HEK293 (cell line): ENCODE data around the gene MIA3.

Experiments
- CTCF ChIA-PET: fragments of 350-600 bp; formaldehyde crosslinking; extraction: SDS; loops from one replicate; lab custom pipeline; 2021; ENCODE audit warnings: antibody characterized with exemption; lab: Yijun Ruan, JAX
- POLR2A ChIA-PET: fragments of 300-600 bp; formaldehyde crosslinking; extraction: SDS; loops from one replicate; lab custom pipeline; 2020; ENCODE audit warnings: antibody characterized with exemption, inconsistent platforms; lab: Yijun Ruan, JAX
- H3K27ac ChIP-seq: fragments of 200-500 bp; sonication (Bioruptor generic); 2 replicates; pipeline ENCODE4 v1.5.1; 2014; ENCODE audit warnings: low read depth, low read length, control low read depth, inconsistent platforms; ENCODE audit errors: extremely low read depth
- H3K36me3 ChIP-seq, 2 experiments: fragments of 200-500 bp in 1 of 2; sonication (Bioruptor generic) in 1 of 2; 1 replicate in 1 of 2; 2 replicates in 1 of 2; pipeline ENCODE4 v1.5.1; 2014 to 2017; ENCODE audit warnings: inconsistent platforms in 2 of 2, low read length in 2 of 2; ENCODE audit not compliant: control insufficient read depth in 2 of 2, insufficient read depth in 1 of 2
- H3K4me1 ChIP-seq: fragments of 200-500 bp; sonication (Bioruptor generic); 2 replicates; pipeline ENCODE4 v1.5.1; 2014; ENCODE audit warnings: mild to moderate bottlenecking, low read length, inconsistent platforms; ENCODE audit not compliant: control insufficient read depth, insufficient read depth
- H3K4me3 ChIP-seq: 2 replicates; pipeline ENCODE4 v1.5.1; 2011; ENCODE audit warnings: low read depth, mild to moderate bottlenecking, control low read depth, low read length, moderate library complexity
- H3K9me3 ChIP-seq: fragments of 200-500 bp; sonication (Bioruptor generic); 2 replicates; pipeline ENCODE4 v1.5.1; 2014; ENCODE audit warnings: low read depth, low read length, inconsistent platforms; ENCODE audit not compliant: control insufficient read depth, insufficient read depth
- BCL11B ChIP-seq: fragments of 450-650 bp; formaldehyde crosslinking; IDR thresholded peaks from 2 replicates; pipeline ENCODE4 v1.5.1; 2016; ENCODE audit warnings: low read depth, missing biosample characterization, missing genetic modification characterization
- BCL6B ChIP-seq: fragments of 450-650 bp; formaldehyde crosslinking; IDR thresholded peaks from 2 replicates; pipeline ENCODE4 v1.5.1; 2017; ENCODE audit warnings: missing biosample characterization, missing genetic modification characterization
- OSR2 ChIP-seq: fragments of 450-650 bp; formaldehyde crosslinking; IDR thresholded peaks from 2 replicates; pipeline ENCODE4 v1.5.1; 2016; ENCODE audit warnings: missing biosample characterization, missing genetic modification characterization
- OVOL3 ChIP-seq: fragments of 450-650 bp; formaldehyde crosslinking; IDR thresholded peaks from 2 replicates; pipeline ENCODE4 v1.5.1; 2016; ENCODE audit warnings: missing biosample characterization, missing genetic modification characterization
- SP2 ChIP-seq: fragments of 450-650 bp; formaldehyde crosslinking; IDR thresholded peaks from 2 replicates; pipeline ENCODE4 v1.5.1; 2016; ENCODE audit warnings: missing biosample characterization, missing genetic modification characterization
- TRIM28 ChIP-seq: IDR thresholded peaks from 2 replicates; pipeline ENCODE4 v1.6.1; 2011; ENCODE audit warnings: low read length, control low read depth, borderline replicate concordance
- ZBTB17 ChIP-seq: fragments of 450-650 bp; formaldehyde crosslinking; IDR thresholded peaks from 2 replicates; pipeline ENCODE4 v1.5.1; 2016; ENCODE audit warnings: missing biosample characterization, missing genetic modification characterization
- ZNF133 ChIP-seq: fragments of 450-650 bp; formaldehyde crosslinking; IDR thresholded peaks from 2 replicates; pipeline ENCODE4 v1.5.1; 2016; ENCODE audit warnings: missing biosample characterization, missing genetic modification characterization
- ZNF169 ChIP-seq: fragments of 450-650 bp; formaldehyde crosslinking; IDR thresholded peaks from 2 replicates; pipeline ENCODE4 v1.5.1; 2016; ENCODE audit warnings: missing biosample characterization, missing genetic modification characterization
- ZNF202 ChIP-seq: fragments of 450-650 bp; formaldehyde crosslinking; IDR thresholded peaks from 2 replicates; pipeline ENCODE4 v1.5.1; 2016; ENCODE audit warnings: missing biosample characterization, missing genetic modification characterization, borderline replicate concordance
- ZNF221 ChIP-seq: fragments of 450-650 bp; formaldehyde crosslinking; IDR thresholded peaks from 2 replicates; pipeline ENCODE4 v1.5.1; 2017; ENCODE audit warnings: missing biosample characterization, missing genetic modification characterization, borderline replicate concordance
- ZNF24 ChIP-seq: fragments of 450-650 bp; formaldehyde crosslinking; IDR thresholded peaks from 2 replicates; pipeline ENCODE4 v1.5.1; 2016; ENCODE audit warnings: missing biosample characterization, missing genetic modification characterization
- ZNF341 ChIP-seq: fragments of 450-650 bp; formaldehyde crosslinking; IDR thresholded peaks from 2 replicates; pipeline ENCODE4; 2016; ENCODE audit warnings: low read depth, missing biosample characterization, missing genetic modification characterization
- ZNF596 ChIP-seq: fragments of 450-650 bp; IDR thresholded peaks from 2 replicates; pipeline ENCODE4 v1.5.0; 2018; ENCODE audit warnings: missing biosample characterization, mild to moderate bottlenecking, missing genetic modification characterization, moderate library complexity
- ZNF639 ChIP-seq: fragments of 450-650 bp; formaldehyde crosslinking; IDR thresholded peaks from 2 replicates; pipeline ENCODE4 v1.5.1; 2016; ENCODE audit warnings: missing biosample characterization, missing genetic modification characterization
- ZNF654 ChIP-seq: fragments of 450-650 bp; formaldehyde crosslinking; IDR thresholded peaks from 2 replicates; pipeline ENCODE4 v1.5.1; 2016; ENCODE audit warnings: low read depth, missing biosample characterization, missing genetic modification characterization
- ZNF670 ChIP-seq: fragments of 450-650 bp; formaldehyde crosslinking; IDR thresholded peaks from 2 replicates; pipeline ENCODE4 v1.5.1; 2016; ENCODE audit warnings: missing biosample characterization, missing genetic modification characterization, low read depth
- ZNF777 ChIP-seq: fragments of 450-650 bp; formaldehyde crosslinking; IDR thresholded peaks from 2 replicates; pipeline ENCODE4 v1.5.1; 2017; ENCODE audit warnings: missing biosample characterization, missing genetic modification characterization, borderline replicate concordance
- ZNF785 ChIP-seq: fragments of 450-650 bp; formaldehyde crosslinking; IDR thresholded peaks from 2 replicates; pipeline ENCODE4 v1.5.1; 2016; ENCODE audit warnings: missing biosample characterization, missing genetic modification characterization

Gene MIA3

GRCh38 chr1:222629921-222630535, 12.1 kb downstream of the MIA3 start (continued):
- TF ChIP-seq ZNF670 (tag by site-specific recombination) (no peak), ZNF596 (no peak), ZNF777 (tag by site-specific recombination) (no peak)

- H3K4me1 ChIP-seq, result no peaks in the 10 kb centered on the region
- no peaks in the 10 kb centered on the region for H3K9me3 ChIP-seq
- no peak overlapping the region for H3K4me3 ChIP-seq
- H3K27ac ChIP-seq, result no peak overlapping the region
- ChIA-PET CTCF (interaction anchor here (0.7 to 5.6 kb wide), 2 partner anchors 166 to 883 kb away, joined by 3 to 52 read pairs; no protein-coding TSS in a partner anchor), POLR2A (no interaction called here)
- peaks cover 12 to 98% of the 10 kb centered on the region in 2 experiments for H3K36me3 ChIP-seq
- no peak for TF ChIP-seq BCL11B (tag by site-specific recombination)
- no peak for TF ChIP-seq ZNF24 (tag by site-specific recombination)
- TF ChIP-seq ZNF133 (tag by site-specific recombination), result no peak
- no peak for TF ChIP-seq BCL6B (tag by site-specific recombination)
- no peak for TF ChIP-seq ZBTB17 (tag by site-specific recombination)
- TF ChIP-seq OVOL3 (tag by site-specific recombination), result no peak
- no peak for TF ChIP-seq SP2 (tag by site-specific recombination)
- no peak for TF ChIP-seq TRIM28
- no peak for TF ChIP-seq ZNF654 (tag by site-specific recombination)
- TF ChIP-seq ZNF169 (tag by site-specific recombination), result no peak
- no peak for TF ChIP-seq ZNF341 (tag by site-specific recombination)
- no peak for TF ChIP-seq ZNF639 (tag by site-specific recombination)
- TF ChIP-seq ZNF202 (tag by site-specific recombination), result no peak
- TF ChIP-seq ZNF785 (tag by site-specific recombination), result no peak
These were observed 13.8 kb downstream of the MIA3 start for GRCh38 chr1:222631611-222632208.

- H3K36me3 ChIP-seq, result peaks cover 16 to 95% of the 10 kb centered on the region in 2 experiments
- H3K9me3 ChIP-seq, result no peaks in the 10 kb centered on the region
- H3K4me1 ChIP-seq, result no peaks in the 10 kb centered on the region
- POLR2A ChIA-PET, result no interaction called here
- CTCF ChIA-PET, result interaction anchor here (1.0 to 5.6 kb wide), 2 partner anchors 57 to 167 kb away, joined by 3 to 52 read pairs; no protein-coding TSS in a partner anchor
- H3K27ac ChIP-seq, result no peak overlapping the region
- no peak overlapping the region for H3K4me3 ChIP-seq
- TF ChIP-seq ZNF221 (tag by site-specific recombination), result no peak
- no peak for TF ChIP-seq OSR2 (tag by site-specific recombination)
- TF ChIP-seq, all 188 proteins: peak for 0
These were observed 14.9 kb downstream of the MIA3 start for GRCh38 chr1:222632749-222633148.
